NK-92 (cell line): Measurements from ENCODE around the gene TENM4.
"Not testable (repeated sequence)": the region's sequence is repeated elsewhere in the genome, so short reads cannot be mapped to it uniquely, and the experiment has no call there.

ENCODE experiments used
- DNase-seq: peaks from one replicate; lab custom pipeline; 2025; ENCODE audit not compliant: unreplicated experiment; lab: John Stamatoyannopoulos, UW

Gene TENM4

GRCh38 chr11:79190553-79190952 lies 250.3 kb downstream of the TENM4 start:
- DNase-seq, result not testable (repeated sequence)

- no peak for DNase-seq
These were observed 251.2 kb downstream of the TENM4 start for GRCh38 chr11:79189601-79190000.

GRCh38 chr11:79189055-79189454 lies 251.8 kb downstream of the TENM4 start:
- DNase-seq, result no peak

GRCh38 chr11:79186669-79187068 lies 254.2 kb downstream of the TENM4 start:
- no peak for DNase-seq

GRCh38 chr11:79185351-79185750 lies 255.5 kb downstream of the TENM4 start:
- no peak for DNase-seq

- no peak for DNase-seq
These were observed 256.5 kb downstream of the TENM4 start for GRCh38 chr11:79184285-79184684.

GRCh38 chr11:79182794-79183193 lies 258.0 kb downstream of the TENM4 start:
- DNase-seq, result no peak

- DNase-seq, result no peak
These were observed 261.7 kb downstream of the TENM4 start for GRCh38 chr11:79179087-79179486.

- no peak for DNase-seq
These were observed 266.5 kb downstream of the TENM4 start for GRCh38 chr11:79174045-79175008.

- no peak for DNase-seq
These were observed 267.2 kb downstream of the TENM4 start for GRCh38 chr11:79173615-79174014.

GRCh38 chr11:79170321-79170720 lies 270.5 kb downstream of the TENM4 start:
- no peak for DNase-seq

GRCh38 chr11:79168530-79169110 lies 272.2 kb downstream of the TENM4 start:
- DNase-seq, result no peak

- DNase-seq, result no peak
These were observed 273.2 kb downstream of the TENM4 start for GRCh38 chr11:79167510-79168188.

- DNase-seq, result no peak
These were observed 274.9 kb downstream of the TENM4 start for GRCh38 chr11:79165908-79166307.

GRCh38 chr11:79160791-79161403 lies 279.9 kb downstream of the TENM4 start:
- DNase-seq, result no peak

GRCh38 chr11:79159657-79160450 lies 281.0 kb downstream of the TENM4 start:
- DNase-seq, result no peak

GRCh38 chr11:79157738-79158137 lies 283.1 kb downstream of the TENM4 start:
- no peak for DNase-seq

GRCh38 chr11:79156031-79156430 lies 284.8 kb downstream of the TENM4 start:
- no peak for DNase-seq

GRCh38 chr11:79155237-79155636 lies 285.6 kb downstream of the TENM4 start:
- no peak for DNase-seq

- DNase-seq, result no peak
These were observed 288.3 kb downstream of the TENM4 start for GRCh38 chr11:79152511-79152910.

GRCh38 chr11:79151396-79151795 lies 289.4 kb downstream of the TENM4 start:
- no peak for DNase-seq
